Activated CD4-positive, alpha-beta T cell treated with anti-CD3 and anti-CD28 coated beads, Interleukin-2, amount 50 U/mL, for 24 hours (primary cell): ENCODE results near the gene JAKMIP1.

ENCODE experiments used
- DNase-seq, 2 donors: peaks; one replicate each; pipeline ENCODE4 v3.0.0-alpha.2; 2020; ENCODE audit warnings: low read depth in 1 of 2, low spot score in 1 of 2

Gene JAKMIP1

GRCh38 chr4:6047130-6047673, 153.1 kb downstream of the JAKMIP1 start:
- no peak for DNase-seq

- DNase-seq, result no peak
These were observed 153.7 kb downstream of the JAKMIP1 start for GRCh38 chr4:6046526-6047129.

- DNase-seq, result no peak
These were observed 155.5 kb downstream of the JAKMIP1 start for GRCh38 chr4:6044805-6045204.

GRCh38 chr4:6044276-6044675, 156.1 kb downstream of the JAKMIP1 start:
- no peak for DNase-seq

- DNase-seq, result no peak
These were observed 156.5 kb downstream of the JAKMIP1 start for GRCh38 chr4:6043843-6044242.

GRCh38 chr4:6043188-6043587, 157.2 kb downstream of the JAKMIP1 start:
- no peak for DNase-seq

GRCh38 chr4:6042293-6043063, 157.9 kb downstream of the JAKMIP1 start:
- DNase-seq, result no peak

- no peak for DNase-seq
These were observed 158.5 kb downstream of the JAKMIP1 start for GRCh38 chr4:6041800-6042199.

GRCh38 chr4:6038711-6039110, 161.6 kb downstream of the JAKMIP1 start:
- DNase-seq, result no peak

- DNase-seq, result no peak
These were observed 164.6 kb downstream of the JAKMIP1 start for GRCh38 chr4:6035786-6036185.

- DNase-seq, result no peak
These were observed 167.0 kb downstream of the JAKMIP1 start for GRCh38 chr4:6033381-6033780.

- no peak for DNase-seq
These were observed 167.8 kb downstream of the JAKMIP1 start for GRCh38 chr4:6032249-6033244.

- DNase-seq, result no peak
These were observed 168.5 kb downstream of the JAKMIP1 start for GRCh38 chr4:6031846-6032245.

- DNase-seq, result no peak
These were observed 169.7 kb downstream of the JAKMIP1 start for GRCh38 chr4:6030679-6031078.

- no peak for DNase-seq
These were observed 171.1 kb downstream of the JAKMIP1 start for GRCh38 chr4:6029254-6029653.

GRCh38 chr4:6028168-6028567, 172.2 kb downstream of the JAKMIP1 start:
- DNase-seq, result no peak

GRCh38 chr4:6027392-6027791, 173.0 kb downstream of the JAKMIP1 start:
- DNase-seq, result no peak

GRCh38 chr4:6024313-6024960, 175.9 kb downstream of the JAKMIP1 start:
- DNase-seq, result no peak

- DNase-seq, result no peak
These were observed 176.6 kb downstream of the JAKMIP1 start for GRCh38 chr4:6023731-6024130.

- no peak for DNase-seq
These were observed 177.6 kb downstream of the JAKMIP1 start for GRCh38 chr4:6022607-6023288.
